SIG-M5 treated with dmso at 0.1 percent for 504 hours (cell line): Measurements from ENCODE around the gene IMMP1L.

Source experiments
- DNase-seq: peaks from one replicate; lab custom pipeline; 2025; ENCODE audit not compliant: unreplicated experiment; lab: John Stamatoyannopoulos, UW

IMMP1L gene

DNA sequence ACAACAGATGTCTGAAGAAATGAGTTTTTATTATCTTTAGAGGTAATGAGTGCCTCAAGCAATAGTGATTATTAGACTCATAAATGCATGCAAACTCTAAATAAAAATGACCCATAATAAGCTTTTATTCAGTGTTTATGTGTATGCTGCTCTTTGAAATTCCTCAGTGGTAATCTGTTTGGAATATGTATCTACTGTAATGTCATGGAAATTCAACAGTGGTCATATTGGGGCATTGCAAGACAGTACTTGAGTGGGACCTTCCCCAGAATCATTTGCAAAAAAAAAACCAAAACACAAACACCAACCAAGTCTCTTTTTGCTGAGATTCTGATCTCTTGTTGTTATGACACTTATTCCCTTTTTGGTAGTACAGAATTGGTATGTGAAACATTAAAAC, 104.8 kb downstream of the IMMP1L start:
- no peak for DNase-seq

DNA sequence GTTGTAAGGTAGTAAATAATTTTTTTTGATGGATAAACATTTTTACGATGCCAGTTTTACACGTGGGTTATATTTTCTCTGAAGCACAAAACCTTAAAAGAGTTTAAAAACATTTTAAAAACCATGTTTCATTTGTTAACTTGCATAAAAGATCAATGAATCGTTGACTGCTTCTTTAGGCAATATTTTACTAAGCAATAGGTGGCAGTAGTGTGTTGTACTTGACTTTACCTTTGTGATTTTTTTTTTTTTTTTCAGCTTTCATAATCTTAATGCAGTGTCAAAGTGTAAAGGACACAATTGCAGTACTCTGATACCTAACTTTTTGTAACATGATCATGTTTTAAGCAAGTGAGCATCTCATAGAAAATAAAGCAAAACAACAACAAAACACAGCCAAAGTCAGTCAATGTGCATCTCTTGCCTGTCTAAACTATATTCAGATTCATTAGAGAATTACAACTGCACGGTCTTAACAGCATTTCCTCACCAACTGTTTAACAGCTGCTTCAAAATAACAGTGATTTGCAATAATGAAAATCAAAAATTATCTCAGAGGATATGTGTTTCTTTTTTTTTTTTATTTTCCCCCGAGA, 112.1 kb downstream of the IMMP1L start:
- DNase-seq = peak; percentile 9

DNA sequence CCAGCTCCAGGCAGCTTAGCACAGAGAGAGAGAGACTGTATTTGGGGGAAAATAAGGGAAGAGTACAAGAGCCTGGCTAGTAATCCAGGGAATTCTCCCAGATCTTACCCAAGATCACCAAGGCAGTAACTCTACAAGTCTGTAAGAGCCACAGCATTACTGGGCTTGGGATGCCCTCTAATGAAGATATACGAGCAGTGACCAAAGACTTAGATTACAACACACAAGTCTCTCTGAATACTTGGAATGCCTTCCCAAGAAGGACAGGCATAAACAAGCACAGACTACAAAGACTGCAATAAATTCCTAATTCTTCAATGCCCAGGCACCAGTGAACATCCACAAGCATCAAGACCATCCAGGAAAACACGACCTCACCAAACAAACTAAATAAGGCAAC, 122.0 kb downstream of the IMMP1L start:
- no peak for DNase-seq

DNA sequence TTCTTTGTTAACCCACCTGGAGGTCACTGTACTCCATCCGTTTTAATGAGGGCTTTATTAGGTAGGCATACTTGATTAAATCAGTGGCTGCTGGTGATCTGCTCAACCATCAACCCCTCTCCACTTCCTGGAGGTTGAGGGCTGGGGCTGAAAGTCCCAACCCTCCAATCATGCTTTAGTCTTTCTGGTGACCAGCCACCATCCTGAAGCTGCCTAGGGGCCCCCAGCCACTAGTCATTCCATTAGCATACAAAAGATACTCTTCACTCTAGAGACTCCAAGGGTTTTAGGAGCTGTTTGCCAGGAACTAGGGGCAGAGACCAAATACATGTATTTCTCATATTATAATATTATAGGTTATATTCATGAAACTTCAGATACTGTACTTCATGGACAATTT, 126.3 kb downstream of the IMMP1L start:
- no peak for DNase-seq
